Astrocyte (in vitro differentiated cells and primary cell): ENCODE data around the gene ITIH2.

Source experiments
- CTCF ChIP-seq: IDR thresholded peaks from 2 replicates; pipeline ENCODE4 v1.5.1; 2011; ENCODE audit warnings: low read depth, mild to moderate bottlenecking, inconsistent platforms, low read length, moderate library complexity; ENCODE audit not compliant: insufficient read depth
- EZH2 ChIP-seq: IDR thresholded peaks from 2 replicates; pipeline ENCODE4 v1.6.1; 2012; ENCODE audit warnings: mild to moderate bottlenecking, low read length, inconsistent platforms; ENCODE audit not compliant: insufficient read depth

- no peak for TF ChIP-seq EZH2
- no peak for TF ChIP-seq CTCF
Observed at GRCh38 chr10:7795605-7796004, 92.5 kb downstream of the ITIH2 start.
